SK-N-MC (cell line): Measurements from ENCODE around the gene CBFB.
A peak's percentile ranks its signal among the peaks of the same experiment; 100 is the strongest.

Experiments used
- DNase-seq: peaks from one replicate; pipeline ENCODE4 v3.0.0-alpha.2; 2011; ENCODE audit warnings: low read depth, low spot score
- H3K27ac ChIP-seq: fragments of 200-600 bp; sonication (generic); 2 replicates; pipeline ENCODE4 v1.5.1; 2016; ENCODE audit warnings: mixed run types
- H3K36me3 ChIP-seq: fragments of 200-600 bp; sonication (generic); 2 replicates; pipeline ENCODE4 v1.6.1; 2017; ENCODE audit warnings: antibody characterized with exemption, low read length, mixed read lengths; ENCODE audit not compliant: insufficient read depth
- H3K4me3 ChIP-seq: fragments of 200-600 bp; sonication (generic); 2 replicates; pipeline ENCODE4 v1.5.1; 2016
- H3K9ac ChIP-seq: fragments of 200-600 bp; sonication (generic); 2 replicates; pipeline ENCODE4 v1.8.0; 2017; ENCODE audit warnings: mixed run types, mixed read lengths; ENCODE audit not compliant: insufficient read length
- H3K9me3 ChIP-seq: fragments of 200-600 bp; sonication (generic); 2 replicates; pipeline ENCODE4 v1.6.1; 2017; ENCODE audit warnings: low read depth, mild to moderate bottlenecking, antibody characterized with exemption, low read length, moderate library complexity, mixed read lengths
- EZH2 ChIP-seq: fragments of 200-600 bp; sonication (generic); IDR thresholded peaks from one replicate; pipeline ENCODE4 v1.6.1; 2017; ENCODE audit warnings: antibody characterized with exemption
- FOXP2 ChIP-seq: optimal IDR thresholded peaks from 2 replicates; pipeline ENCODE3; 2011; ENCODE audit warnings: mild to moderate bottlenecking, moderate library complexity; ENCODE audit not compliant: insufficient read depth; ENCODE audit errors: extremely low read length, control extremely low read depth
- POLR2AphosphoS5 ChIP-seq: IDR thresholded peaks from 2 replicates; pipeline ENCODE4 v1.6.1; 2012; ENCODE audit warnings: mild to moderate bottlenecking, low read depth, low read length, borderline replicate concordance

CBFB gene

GRCh38 chr16:67101311-67102082 is 72.5 kb downstream of the CBFB start:
- no peak for DNase-seq
- TF ChIP-seq EZH2 (no peak), POLR2AphosphoS5 (no peak), FOXP2 (no peak)
- Histone ChIP-seq H3K4me3 (no peak overlapping the region), H3K9me3 (no peaks in the 10 kb centered on the region), H3K9ac (no peak overlapping the region), H3K27ac (no peak overlapping the region), H3K36me3 (peaks cover 5% of the 10 kb centered on the region; the same call in 1 of the 2 replicates)

DNA sequence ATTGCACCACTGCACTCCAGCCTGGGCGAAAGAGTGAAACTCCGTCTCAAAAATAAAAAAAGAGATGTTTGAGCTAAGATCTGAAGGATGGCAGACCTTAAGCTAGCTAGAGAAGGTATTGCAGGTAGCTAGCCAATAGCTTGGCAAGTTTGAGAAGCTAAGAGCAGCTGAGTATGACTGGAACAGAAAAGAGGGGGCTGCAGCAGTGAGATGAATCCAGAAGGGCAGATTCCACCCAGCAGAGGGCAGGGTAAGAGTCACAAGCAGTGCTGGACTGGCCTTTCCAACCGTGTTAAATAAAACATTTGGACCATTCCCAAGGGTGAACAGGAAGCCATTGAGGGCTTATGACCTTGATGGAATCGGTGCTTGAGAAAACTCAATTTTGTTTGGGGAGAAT is 75.1 kb downstream of the CBFB start:
- Histone ChIP-seq H3K27ac (no peak overlapping the region), H3K36me3 (peaks cover 5% of the 10 kb centered on the region; the same call in 1 of the 2 replicates), H3K9ac (no peak overlapping the region), H3K9me3 (no peaks in the 10 kb centered on the region), H3K4me3 (no peak overlapping the region)
- no peak for DNase-seq
- no peak for TF ChIP-seq EZH2
- no peak for TF ChIP-seq POLR2AphosphoS5
- no peak for TF ChIP-seq FOXP2

GRCh38 chr16:67104845-67105244 is 75.9 kb downstream of the CBFB start:
- DNase-seq: no peak
- H3K9me3 ChIP-seq: no peaks in the 10 kb centered on the region
- no peak overlapping the region for H3K4me3 ChIP-seq
- peaks cover 2% of the 10 kb centered on the region; the same call in 1 of the 2 replicates for H3K36me3 ChIP-seq
- H3K27ac ChIP-seq: no peak overlapping the region
- no peak overlapping the region for H3K9ac ChIP-seq
- TF ChIP-seq FOXP2 (no peak), POLR2AphosphoS5 (no peak), EZH2 (no peak)

- no peak overlapping the region for H3K27ac ChIP-seq
Observed at GRCh38 chr16:67105246-67105645, 76.3 kb downstream of the CBFB start.

GRCh38 chr16:67105881-67106280 is 76.9 kb downstream of the CBFB start:
- Histone ChIP-seq H3K4me3 (no peak overlapping the region), H3K9ac (no peak overlapping the region), H3K9me3 (no peaks in the 10 kb centered on the region), H3K27ac (no peak overlapping the region), H3K36me3 (no peaks in the 10 kb centered on the region)
- TF ChIP-seq FOXP2: no peak
- TF ChIP-seq POLR2AphosphoS5: no peak
- TF ChIP-seq EZH2: no peak
- DNase-seq: no peak

More at GRCh38 chr16:67105246-67105645, 76.3 kb downstream of the CBFB start:
- Histone ChIP-seq H3K36me3 (no peaks in the 10 kb centered on the region), H3K9ac (no peak overlapping the region), H3K9me3 (no peaks in the 10 kb centered on the region), H3K4me3 (no peak overlapping the region)
- no peak for DNase-seq
- TF ChIP-seq FOXP2 (no peak), POLR2AphosphoS5 (no peak), EZH2 (no peak)

- H3K9ac ChIP-seq: no peak overlapping the region
- DNase-seq: no peak
- no peaks in the 10 kb centered on the region for H3K9me3 ChIP-seq
- H3K27ac ChIP-seq: no peak overlapping the region
- no peak overlapping the region for H3K4me3 ChIP-seq
- H3K36me3 ChIP-seq: no peaks in the 10 kb centered on the region
- TF ChIP-seq EZH2 (no peak), FOXP2 (no peak), POLR2AphosphoS5 (no peak)
Observed at GRCh38 chr16:67108489-67108888, 79.5 kb downstream of the CBFB start.

- peak overlapping the region; percentile 63 for H3K9ac ChIP-seq
- no peak for DNase-seq
- no peak overlapping the region for H3K27ac ChIP-seq
- peak overlapping the region; percentile 85 for H3K4me3 ChIP-seq
- H3K9me3 ChIP-seq: no peaks in the 10 kb centered on the region
- no peak for TF ChIP-seq EZH2
- no peak for TF ChIP-seq FOXP2
- no peak for TF ChIP-seq POLR2AphosphoS5
- H3K36me3 ChIP-seq: no peaks in the 10 kb centered on the region
Observed at GRCh38 chr16:67108931-67109406, 80.0 kb downstream of the CBFB start.

- peak; percentile 18 for DNase-seq
- no peak within 1 kb of the TSS for H3K27ac ChIP-seq
- TF ChIP-seq EZH2 (no peak), FOXP2 (no peak), POLR2AphosphoS5 (peak; percentile 84)
- H3K9me3 ChIP-seq: no peaks in the 10 kb centered on the region
- H3K36me3 ChIP-seq: no peaks in the 10 kb centered on the region
- peak within 1 kb of the TSS; percentile 85 for H3K4me3 ChIP-seq
- H3K9ac ChIP-seq: peak within 1 kb of the TSS; percentile 86
Observed at GRCh38 chr16:67109407-67110135, 80.6 kb downstream of the CBFB start, which contains the start of gene PHAF1. PHAF1 (plus strand) TSS chr16:67109941; CDS start chr16:67110176, 235 bp downstream.
